HCT116 (cell line): ENCODE results near the gene GRIA1. TPM values are rescaled to one million over a fixed set of nuclear protein-coding genes. Genes with fewer than 3 reads are reported as not detected.

Source experiments
- ATAC-seq: fragments of 200-7000 bp; cut with Tn5 transposase; 2 replicates; pipeline ENCODE4 v1.9.1; 2020; ENCODE audit warnings: mild to moderate bottlenecking, moderate library complexity
- BruUV-seq: library from RNA; stranded (reverse); fragments of 400-500 nt; replicated peaks from 2 replicates; lab custom pipeline; 2021; lab: Mats Ljungman, UMichigan
- CTCF ChIA-PET: fragments of 300-600 bp; sonication (Branson Sonifier 250); formaldehyde crosslinking; loops from one replicate; lab custom pipeline; 2021; ENCODE audit warnings: antibody characterized with exemption; lab: Charles Lee
- POLR2A ChIA-PET: fragments of 300-600, 350-600 bp; sonication (Branson Sonifier 250); formaldehyde crosslinking; loops from one replicate; lab custom pipeline; 2021; ENCODE audit warnings: antibody characterized with exemption; lab: Charles Lee
- RAD21 ChIA-PET, 2 experiments: fragments of 300-600 bp; sonication (Branson Sonifier 250); formaldehyde crosslinking; loops; one replicate each; lab custom pipeline; 2023; ENCODE audit warnings: low total read pairs in 2 of 2; ENCODE audit not compliant: uncharacterized antibody in 2 of 2, unreplicated experiment in 2 of 2, low non-redundant PET in 1 of 2; lab: Charles Lee
- DNase-seq: peaks from one replicate; pipeline ENCODE4 v3.0.0-alpha.2; 2010; ENCODE audit warnings: low read depth, low spot score
- H2AFZ ChIP-seq: fragments of 200-600 bp; shearing (Covaris generic), sonication (generic); 2 replicates; pipeline ENCODE4 v1.6.1; 2017; ENCODE audit warnings: low read depth, mixed run types, mixed read lengths, antibody characterized with exemption, low read length; ENCODE audit not compliant: poor library complexity, severe bottlenecking
- H3K27ac ChIP-seq: 2 replicates; pipeline ENCODE4 v1.5.1; 2012; ENCODE audit warnings: low read depth, low read length
- H3K27me3 ChIP-seq: fragments of 200-600 bp; sonication (generic); 2 replicates; pipeline ENCODE4 v1.6.1; 2016; ENCODE audit warnings: mixed run types, low read length, mixed read lengths; ENCODE audit not compliant: insufficient read depth
- H3K36me3 ChIP-seq, 2 experiments: fragments of 200-500 bp in 1 of 2; fragments of 200-600 bp in 1 of 2; sonication (Bioruptor generic) in 1 of 2; sonication (generic) in 1 of 2; 2 replicates each; pipeline versions ENCODE4 v1.5.1 to v1.6.1; 2014 to 2016; ENCODE audit warnings: low read length in 2 of 2, inconsistent platforms in 1 of 2, mixed read lengths in 1 of 2, mixed run types in 1 of 2; ENCODE audit not compliant: insufficient read depth in 2 of 2, control insufficient read depth in 1 of 2
- H3K4me1 ChIP-seq, 2 experiments: fragments of 200-600 bp in 1 of 2; sonication (generic) in 1 of 2; 2 replicates each; pipeline versions ENCODE4 v1.5.1 to v1.6.1; 2012 to 2017; ENCODE audit warnings: low read length in 2 of 2, inconsistent platforms in 1 of 2, mild to moderate bottlenecking in 1 of 2, mixed read lengths in 1 of 2, mixed run types in 1 of 2, moderate library complexity in 1 of 2; ENCODE audit not compliant: insufficient read depth in 2 of 2, control insufficient read depth in 1 of 2
- H3K4me2 ChIP-seq: fragments of 200-600 bp; sonication (generic); 2 replicates; pipeline ENCODE4 v1.6.1; 2017; ENCODE audit warnings: mixed run types, low read length, mixed read lengths
- H3K4me3 ChIP-seq, 2 experiments: fragments of 200-600 bp in 1 of 2; sonication (generic) in 1 of 2; replicated peaks in 1 of 2; 2 replicates each; pipeline ENCODE4 v1.5.1; 2011 to 2016; ENCODE audit warnings: low read length in 2 of 2, control low read depth in 1 of 2, low read depth in 1 of 2, mild to moderate bottlenecking in 1 of 2, mixed read lengths in 1 of 2, mixed run types in 1 of 2
- H3K79me2 ChIP-seq: fragments of 200-600 bp; sonication (generic); 2 replicates; pipeline ENCODE4 v1.6.1; 2017; ENCODE audit warnings: mild to moderate bottlenecking, mixed run types, low read length, moderate library complexity, mixed read lengths; ENCODE audit not compliant: insufficient read depth
- H3K9ac ChIP-seq: fragments of 200-600 bp; sonication (generic); 2 replicates; pipeline ENCODE4 v1.6.1; 2016; ENCODE audit warnings: low read length, mixed read lengths
- H3K9me2 ChIP-seq: fragments of 200-600 bp; sonication (generic), shearing (Covaris generic); 2 replicates; pipeline ENCODE4 v1.6.1; 2017; ENCODE audit warnings: mixed run types, mild to moderate bottlenecking, moderate library complexity; ENCODE audit not compliant: insufficient read depth
- H3K9me3 ChIP-seq, 2 experiments: fragments of 200-500 bp in 1 of 2; fragments of 200-600 bp in 1 of 2; sonication (Bioruptor generic) in 1 of 2; sonication (generic) in 1 of 2; 2 replicates each; pipeline ENCODE4 v1.6.1; 2014 to 2017; ENCODE audit warnings: low read length in 2 of 2, mixed read lengths in 2 of 2, inconsistent platforms in 1 of 2, low read depth in 1 of 2, mild to moderate bottlenecking in 1 of 2, mixed run types in 1 of 2, moderate library complexity in 1 of 2; ENCODE audit not compliant: control insufficient read depth in 1 of 2, insufficient read depth in 1 of 2
- H4K20me1 ChIP-seq: fragments of 200-600 bp; sonication (generic), shearing (Covaris generic); 2 replicates; pipeline ENCODE4 v1.6.1; 2017; ENCODE audit warnings: mixed run types, mild to moderate bottlenecking, moderate library complexity; ENCODE audit not compliant: insufficient read depth
- EGR1 ChIP-seq: IDR thresholded peaks from 2 replicates; pipeline ENCODE4 v1.6.1; 2012; ENCODE audit warnings: low read depth
- POLR2AphosphoS5 ChIP-seq: IDR thresholded peaks from 2 replicates; pipeline ENCODE4 v1.6.1; 2011; ENCODE audit warnings: mild to moderate bottlenecking, low read depth, low read length, moderate library complexity
- TCF7L2 ChIP-seq: IDR thresholded peaks from 2 replicates; pipeline ENCODE4 v1.7.0; 2011; ENCODE audit warnings: borderline replicate concordance, inconsistent platforms; ENCODE audit not compliant: insufficient read depth, insufficient read length; ENCODE audit errors: extremely low read depth
- intact Hi-C: fragments of 100-400 bp; cut with micrococcal nuclease; formaldehyde crosslinking; loops from 2 replicates; pipeline ENCODE4 v1.10.0; 2022
- total RNA-seq: library from RNA; stranded (reverse); gene quantifications from one replicate; pipeline ENCODE4 v1.2.1, GENCODE V29; 2021; ENCODE audit not compliant: unreplicated experiment
- TF ChIP-seq, protein P1 (sequence below): IDR thresholded peaks from 2 replicates; pipeline ENCODE4 v1.6.1; 2012; ENCODE audit warnings: low read depth
- TF ChIP-seq, protein P2 (sequence below), 3 experiments: fragments of 200-600 bp in 1 of 3; sonication (generic) in 1 of 3; IDR thresholded peaks in 2 of 3; conservative IDR thresholded peaks in 1 of 3; 2 replicates each; pipeline ENCODE4 v1.5.1; 2012 to 2017; ENCODE audit warnings: low read depth in 2 of 3, low read length in 2 of 3, antibody characterized with exemption in 1 of 3, borderline replicate concordance in 1 of 3, control low read depth in 1 of 3, mild to moderate bottlenecking in 1 of 3, mixed read lengths in 1 of 3, mixed run types in 1 of 3, moderate library complexity in 1 of 3; ENCODE audit not compliant: insufficient read depth in 1 of 3

GRIA1 gene
- total RNA-seq, 1 experiment from 2014 or later = not detected

DNA sequence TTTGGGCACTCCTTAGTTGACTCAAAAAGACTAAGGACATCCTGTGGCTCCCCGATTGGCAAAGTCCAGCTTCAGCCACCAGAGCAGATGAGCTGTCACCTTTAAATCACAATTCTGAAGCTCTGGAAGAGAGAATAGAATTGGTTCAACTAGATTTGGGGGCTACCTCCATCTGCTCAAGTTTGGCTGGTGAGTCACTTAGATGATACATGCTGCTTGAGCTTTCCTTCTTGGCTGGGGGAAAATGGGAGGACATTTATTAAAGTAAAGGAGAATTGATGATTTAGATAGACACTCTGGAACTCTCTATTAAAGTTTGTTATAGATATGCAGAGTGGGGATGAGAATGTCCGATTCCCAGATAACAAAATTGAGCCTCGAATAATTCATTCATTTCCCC, 30.0 kb upstream of the GRIA1 start:
- no peaks in the 10 kb centered on the region for H3K9me3 ChIP-seq
- no peaks in the 10 kb centered on the region for H3K4me1 ChIP-seq
- H3K27ac ChIP-seq = no peak overlapping the region
- intact Hi-C loops = no loop called here
- H4K20me1 ChIP-seq = no peaks in the 10 kb centered on the region
- TF ChIP-seq, protein P1, sequence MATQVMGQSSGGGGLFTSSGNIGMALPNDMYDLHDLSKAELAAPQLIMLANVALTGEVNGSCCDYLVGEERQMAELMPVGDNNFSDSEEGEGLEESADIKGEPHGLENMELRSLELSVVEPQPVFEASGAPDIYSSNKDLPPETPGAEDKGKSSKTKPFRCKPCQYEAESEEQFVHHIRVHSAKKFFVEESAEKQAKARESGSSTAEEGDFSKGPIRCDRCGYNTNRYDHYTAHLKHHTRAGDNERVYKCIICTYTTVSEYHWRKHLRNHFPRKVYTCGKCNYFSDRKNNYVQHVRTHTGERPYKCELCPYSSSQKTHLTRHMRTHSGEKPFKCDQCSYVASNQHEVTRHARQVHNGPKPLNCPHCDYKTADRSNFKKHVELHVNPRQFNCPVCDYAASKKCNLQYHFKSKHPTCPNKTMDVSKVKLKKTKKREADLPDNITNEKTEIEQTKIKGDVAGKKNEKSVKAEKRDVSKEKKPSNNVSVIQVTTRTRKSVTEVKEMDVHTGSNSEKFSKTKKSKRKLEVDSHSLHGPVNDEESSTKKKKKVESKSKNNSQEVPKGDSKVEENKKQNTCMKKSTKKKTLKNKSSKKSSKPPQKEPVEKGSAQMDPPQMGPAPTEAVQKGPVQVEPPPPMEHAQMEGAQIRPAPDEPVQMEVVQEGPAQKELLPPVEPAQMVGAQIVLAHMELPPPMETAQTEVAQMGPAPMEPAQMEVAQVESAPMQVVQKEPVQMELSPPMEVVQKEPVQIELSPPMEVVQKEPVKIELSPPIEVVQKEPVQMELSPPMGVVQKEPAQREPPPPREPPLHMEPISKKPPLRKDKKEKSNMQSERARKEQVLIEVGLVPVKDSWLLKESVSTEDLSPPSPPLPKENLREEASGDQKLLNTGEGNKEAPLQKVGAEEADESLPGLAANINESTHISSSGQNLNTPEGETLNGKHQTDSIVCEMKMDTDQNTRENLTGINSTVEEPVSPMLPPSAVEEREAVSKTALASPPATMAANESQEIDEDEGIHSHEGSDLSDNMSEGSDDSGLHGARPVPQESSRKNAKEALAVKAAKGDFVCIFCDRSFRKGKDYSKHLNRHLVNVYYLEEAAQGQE = no peak
- TF ChIP-seq TCF7L2 (no peak), EGR1 (no peak), POLR2AphosphoS5 (no peak)
- TF ChIP-seq, protein P2, sequence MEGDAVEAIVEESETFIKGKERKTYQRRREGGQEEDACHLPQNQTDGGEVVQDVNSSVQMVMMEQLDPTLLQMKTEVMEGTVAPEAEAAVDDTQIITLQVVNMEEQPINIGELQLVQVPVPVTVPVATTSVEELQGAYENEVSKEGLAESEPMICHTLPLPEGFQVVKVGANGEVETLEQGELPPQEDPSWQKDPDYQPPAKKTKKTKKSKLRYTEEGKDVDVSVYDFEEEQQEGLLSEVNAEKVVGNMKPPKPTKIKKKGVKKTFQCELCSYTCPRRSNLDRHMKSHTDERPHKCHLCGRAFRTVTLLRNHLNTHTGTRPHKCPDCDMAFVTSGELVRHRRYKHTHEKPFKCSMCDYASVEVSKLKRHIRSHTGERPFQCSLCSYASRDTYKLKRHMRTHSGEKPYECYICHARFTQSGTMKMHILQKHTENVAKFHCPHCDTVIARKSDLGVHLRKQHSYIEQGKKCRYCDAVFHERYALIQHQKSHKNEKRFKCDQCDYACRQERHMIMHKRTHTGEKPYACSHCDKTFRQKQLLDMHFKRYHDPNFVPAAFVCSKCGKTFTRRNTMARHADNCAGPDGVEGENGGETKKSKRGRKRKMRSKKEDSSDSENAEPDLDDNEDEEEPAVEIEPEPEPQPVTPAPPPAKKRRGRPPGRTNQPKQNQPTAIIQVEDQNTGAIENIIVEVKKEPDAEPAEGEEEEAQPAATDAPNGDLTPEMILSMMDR (IDR thresholded peaks at IDR 0.05 in 2 of 3, conservative IDR thresholded peaks at IDR 0.05 in 1 of 3; ENCODE audit: borderline replicate concordance in 1 of 3, insufficient read depth in 1 of 3, low read depth in 2 of 3, low read length in 2 of 3) = no peak
- H3K4me3 ChIP-seq = no peak overlapping the region
- ATAC-seq = no peak
- POLR2A ChIA-PET = no interaction called here
- H2AFZ ChIP-seq = no peak overlapping the region
- no peaks in the 10 kb centered on the region for H3K36me3 ChIP-seq
- BruUV-seq = no TSS peak
- no peak overlapping the region for H3K4me2 ChIP-seq
- H3K79me2 ChIP-seq = no peaks in the 10 kb centered on the region
- CTCF ChIA-PET = no interaction called here
- no peak overlapping the region for H3K9ac ChIP-seq
- RAD21 ChIA-PET = no interaction called here
- DNase-seq = no peak
- H3K9me2 ChIP-seq = no peaks in the 10 kb centered on the region
- peaks cover 31% of the 10 kb centered on the region for H3K27me3 ChIP-seq
